ENCODE data around the gene ST6GAL1. TPM values are rescaled to one million over a fixed set of nuclear protein-coding genes. Genes with fewer than 3 reads are reported as not detected.

Gene ST6GAL1
- total and polyA plus RNA-seq, 2 experiments from 2014 or later = 17.6 to 65.1 TPM

DNA sequence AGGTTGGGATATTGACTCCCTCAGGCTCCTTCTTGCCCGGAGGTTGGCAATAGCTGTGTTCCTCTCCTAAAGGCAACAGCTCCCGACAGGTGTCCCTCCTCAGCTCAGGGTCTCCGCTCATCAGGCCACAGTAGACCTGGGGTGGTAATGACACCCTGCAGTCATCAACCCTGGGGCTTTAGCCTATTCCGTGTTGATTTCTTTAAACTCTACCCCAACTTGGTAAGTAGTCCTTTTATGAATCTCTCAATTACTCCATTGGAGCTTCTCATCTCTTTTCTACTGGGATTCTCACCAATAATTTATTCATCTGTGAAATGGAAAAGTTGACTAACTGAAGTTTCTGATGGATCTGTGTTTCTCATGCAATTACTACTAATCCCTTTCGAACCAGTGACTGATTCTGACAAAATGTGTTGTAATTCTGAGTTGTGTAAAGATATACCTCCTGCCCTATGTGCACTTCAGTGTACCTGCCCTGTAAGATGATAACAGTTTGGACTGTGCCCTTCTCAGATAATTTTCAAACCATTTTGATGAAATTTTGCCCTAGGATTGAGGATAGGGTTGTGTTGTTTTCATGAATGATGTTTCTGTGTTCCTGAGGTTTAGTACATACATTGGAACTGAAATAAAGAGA, 119.3 kb downstream of the ST6GAL1 start (continued):
- TF ChIP-seq, protein P1, sequence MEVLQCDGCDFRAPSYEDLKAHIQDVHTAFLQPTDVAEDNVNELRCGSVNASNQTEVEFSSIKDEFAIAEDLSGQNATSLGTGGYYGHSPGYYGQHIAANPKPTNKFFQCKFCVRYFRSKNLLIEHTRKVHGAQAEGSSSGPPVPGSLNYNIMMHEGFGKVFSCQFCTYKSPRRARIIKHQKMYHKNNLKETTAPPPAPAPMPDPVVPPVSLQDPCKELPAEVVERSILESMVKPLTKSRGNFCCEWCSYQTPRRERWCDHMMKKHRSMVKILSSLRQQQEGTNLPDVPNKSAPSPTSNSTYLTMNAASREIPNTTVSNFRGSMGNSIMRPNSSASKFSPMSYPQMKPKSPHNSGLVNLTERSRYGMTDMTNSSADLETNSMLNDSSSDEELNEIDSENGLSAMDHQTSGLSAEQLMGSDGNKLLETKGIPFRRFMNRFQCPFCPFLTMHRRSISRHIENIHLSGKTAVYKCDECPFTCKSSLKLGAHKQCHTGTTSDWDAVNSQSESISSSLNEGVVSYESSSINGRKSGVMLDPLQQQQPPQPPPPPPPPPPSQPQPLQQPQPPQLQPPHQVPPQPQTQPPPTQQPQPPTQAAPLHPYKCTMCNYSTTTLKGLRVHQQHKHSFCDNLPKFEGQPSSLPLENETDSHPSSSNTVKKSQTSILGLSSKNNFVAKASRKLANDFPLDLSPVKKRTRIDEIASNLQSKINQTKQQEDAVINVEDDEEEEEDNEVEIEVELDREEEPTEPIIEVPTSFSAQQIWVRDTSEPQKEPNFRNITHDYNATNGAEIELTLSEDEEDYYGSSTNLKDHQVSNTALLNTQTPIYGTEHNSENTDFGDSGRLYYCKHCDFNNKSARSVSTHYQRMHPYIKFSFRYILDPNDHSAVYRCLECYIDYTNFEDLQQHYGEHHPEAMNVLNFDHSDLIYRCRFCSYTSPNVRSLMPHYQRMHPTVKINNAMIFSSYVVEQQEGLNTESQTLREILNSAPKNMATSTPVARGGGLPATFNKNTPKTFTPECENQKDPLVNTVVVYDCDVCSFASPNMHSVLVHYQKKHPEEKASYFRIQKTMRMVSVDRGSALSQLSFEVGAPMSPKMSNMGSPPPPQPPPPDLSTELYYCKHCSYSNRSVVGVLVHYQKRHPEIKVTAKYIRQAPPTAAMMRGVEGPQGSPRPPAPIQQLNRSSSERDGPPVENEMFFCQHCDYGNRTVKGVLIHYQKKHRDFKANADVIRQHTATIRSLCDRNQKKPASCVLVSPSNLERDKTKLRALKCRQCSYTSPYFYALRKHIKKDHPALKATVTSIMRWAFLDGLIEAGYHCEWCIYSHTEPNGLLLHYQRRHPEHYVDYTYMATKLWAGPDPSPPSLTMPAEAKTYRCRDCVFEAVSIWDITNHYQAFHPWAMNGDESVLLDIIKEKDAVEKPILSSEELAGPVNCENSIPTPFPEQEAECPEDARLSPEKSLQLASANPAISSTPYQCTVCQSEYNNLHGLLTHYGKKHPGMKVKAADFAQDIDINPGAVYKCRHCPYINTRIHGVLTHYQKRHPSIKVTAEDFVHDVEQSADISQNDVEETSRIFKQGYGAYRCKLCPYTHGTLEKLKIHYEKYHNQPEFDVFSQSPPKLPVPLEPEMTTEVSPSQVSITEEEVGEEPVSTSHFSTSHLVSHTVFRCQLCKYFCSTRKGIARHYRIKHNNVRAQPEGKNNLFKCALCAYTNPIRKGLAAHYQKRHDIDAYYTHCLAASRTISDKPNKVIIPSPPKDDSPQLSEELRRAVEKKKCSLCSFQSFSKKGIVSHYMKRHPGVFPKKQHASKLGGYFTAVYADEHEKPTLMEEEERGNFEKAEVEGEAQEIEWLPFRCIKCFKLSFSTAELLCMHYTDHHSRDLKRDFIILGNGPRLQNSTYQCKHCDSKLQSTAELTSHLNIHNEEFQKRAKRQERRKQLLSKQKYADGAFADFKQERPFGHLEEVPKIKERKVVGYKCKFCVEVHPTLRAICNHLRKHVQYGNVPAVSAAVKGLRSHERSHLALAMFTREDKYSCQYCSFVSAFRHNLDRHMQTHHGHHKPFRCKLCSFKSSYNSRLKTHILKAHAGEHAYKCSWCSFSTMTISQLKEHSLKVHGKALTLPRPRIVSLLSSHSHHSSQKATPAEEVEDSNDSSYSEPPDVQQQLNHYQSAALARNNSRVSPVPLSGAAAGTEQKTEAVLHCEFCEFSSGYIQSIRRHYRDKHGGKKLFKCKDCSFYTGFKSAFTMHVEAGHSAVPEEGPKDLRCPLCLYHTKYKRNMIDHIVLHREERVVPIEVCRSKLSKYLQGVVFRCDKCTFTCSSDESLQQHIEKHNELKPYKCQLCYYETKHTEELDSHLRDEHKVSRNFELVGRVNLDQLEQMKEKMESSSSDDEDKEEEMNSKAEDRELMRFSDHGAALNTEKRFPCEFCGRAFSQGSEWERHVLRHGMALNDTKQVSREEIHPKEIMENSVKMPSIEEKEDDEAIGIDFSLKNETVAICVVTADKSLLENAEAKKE (CRISPR knock-in tag; IDR thresholded peaks at IDR 0.05) = no peak
- TF ChIP-seq NANOG (IDR thresholded peaks at IDR 0.05; ENCODE audit: borderline replicate concordance) (no peak), CREB1 (CRISPR knock-in tag; IDR thresholded peaks at IDR 0.05; ENCODE audit: low read depth) (no peak)

DNA sequence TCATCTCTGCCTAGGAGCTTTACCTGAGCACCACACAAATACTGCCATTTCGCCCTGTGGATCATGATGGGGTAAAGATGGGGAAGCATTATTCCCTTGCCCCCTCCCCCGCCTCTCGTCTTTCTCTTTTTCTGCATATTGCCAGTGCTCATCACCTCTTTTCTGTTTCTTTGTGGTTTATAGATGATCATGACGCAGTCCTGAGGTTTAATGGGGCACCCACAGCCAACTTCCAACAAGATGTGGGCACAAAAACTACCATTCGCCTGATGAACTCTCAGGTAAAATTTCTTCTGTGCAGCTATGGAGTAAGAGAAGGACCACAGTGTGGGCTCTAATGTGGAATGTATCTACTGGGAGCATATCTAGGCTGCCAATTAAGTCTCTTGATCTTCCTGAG, 120.7 kb downstream of the ST6GAL1 start:
- no peaks in the 10 kb centered on the region for H3K27me3 ChIP-seq (ENCODE audit: insufficient read depth)
- peaks cover 37% of the 10 kb centered on the region for H3K79me2 ChIP-seq (replicated peaks; ENCODE audit: insufficient read depth)
- Mint-ChIP-seq H3K4me1 (no peaks in the 10 kb centered on the region), H3K4me3 (no peak overlapping the region), H3K27ac (no peak overlapping the region), H3K27me3 (ENCODE audit: insufficient read depth, low read depth, poor library complexity) (no peaks in the 10 kb centered on the region), H3K36me3 (ENCODE audit: low read depth) (peaks cover 99% of the 10 kb centered on the region), H3K9me3 (peaks cover 45% of the 10 kb centered on the region)
- no peak overlapping the region for H3K4me3 ChIP-seq
- no peak overlapping the region for H2AFZ ChIP-seq
- no peaks in the 10 kb centered on the region; the same call in 1 of the 2 replicates for H3K9me2 ChIP-seq (ENCODE audit: insufficient read depth)
- peaks cover 35% of the 10 kb centered on the region for H3K36me3 ChIP-seq (ENCODE audit: insufficient read depth)
- ATAC-seq = no peak
- H3K27ac ChIP-seq (ENCODE audit: low read depth) = no peak overlapping the region
- no peak overlapping the region for H3K4me2 ChIP-seq
- no peaks in the 10 kb centered on the region for H3K4me1 ChIP-seq (ENCODE audit: insufficient read depth)
- no peak for DNase-seq (ENCODE audit: low spot score)
- H4K20me1 ChIP-seq (replicated peaks; ENCODE audit: insufficient read depth) = no peaks in the 10 kb centered on the region; the same call in 1 of the 2 replicates
- H3F3A ChIP-seq (replicated peaks; ENCODE audit: low read depth) = no peaks in the 10 kb centered on the region
- TF ChIP-seq NANOG (IDR thresholded peaks at IDR 0.05; ENCODE audit: borderline replicate concordance) (no peak), ZNF114 (CRISPR knock-in tag; IDR thresholded peaks at IDR 0.05) (no peak), POLR2AphosphoS5 (IDR thresholded peaks at IDR 0.05; ENCODE audit: low read depth) (no peak), JUNB (IDR thresholded peaks at IDR 0.05; ENCODE audit: unreplicated experiment) (no peak), STAT1 (IDR thresholded peaks at IDR 0.05; ENCODE audit: unreplicated experiment) (no peak)
- TF ChIP-seq, protein P2, sequence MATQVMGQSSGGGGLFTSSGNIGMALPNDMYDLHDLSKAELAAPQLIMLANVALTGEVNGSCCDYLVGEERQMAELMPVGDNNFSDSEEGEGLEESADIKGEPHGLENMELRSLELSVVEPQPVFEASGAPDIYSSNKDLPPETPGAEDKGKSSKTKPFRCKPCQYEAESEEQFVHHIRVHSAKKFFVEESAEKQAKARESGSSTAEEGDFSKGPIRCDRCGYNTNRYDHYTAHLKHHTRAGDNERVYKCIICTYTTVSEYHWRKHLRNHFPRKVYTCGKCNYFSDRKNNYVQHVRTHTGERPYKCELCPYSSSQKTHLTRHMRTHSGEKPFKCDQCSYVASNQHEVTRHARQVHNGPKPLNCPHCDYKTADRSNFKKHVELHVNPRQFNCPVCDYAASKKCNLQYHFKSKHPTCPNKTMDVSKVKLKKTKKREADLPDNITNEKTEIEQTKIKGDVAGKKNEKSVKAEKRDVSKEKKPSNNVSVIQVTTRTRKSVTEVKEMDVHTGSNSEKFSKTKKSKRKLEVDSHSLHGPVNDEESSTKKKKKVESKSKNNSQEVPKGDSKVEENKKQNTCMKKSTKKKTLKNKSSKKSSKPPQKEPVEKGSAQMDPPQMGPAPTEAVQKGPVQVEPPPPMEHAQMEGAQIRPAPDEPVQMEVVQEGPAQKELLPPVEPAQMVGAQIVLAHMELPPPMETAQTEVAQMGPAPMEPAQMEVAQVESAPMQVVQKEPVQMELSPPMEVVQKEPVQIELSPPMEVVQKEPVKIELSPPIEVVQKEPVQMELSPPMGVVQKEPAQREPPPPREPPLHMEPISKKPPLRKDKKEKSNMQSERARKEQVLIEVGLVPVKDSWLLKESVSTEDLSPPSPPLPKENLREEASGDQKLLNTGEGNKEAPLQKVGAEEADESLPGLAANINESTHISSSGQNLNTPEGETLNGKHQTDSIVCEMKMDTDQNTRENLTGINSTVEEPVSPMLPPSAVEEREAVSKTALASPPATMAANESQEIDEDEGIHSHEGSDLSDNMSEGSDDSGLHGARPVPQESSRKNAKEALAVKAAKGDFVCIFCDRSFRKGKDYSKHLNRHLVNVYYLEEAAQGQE (IDR thresholded peaks at IDR 0.05; ENCODE audit: unreplicated experiment) = no peak
